ENCODE measurements around the gene RERE. TPM values are rescaled to one million over a fixed set of nuclear protein-coding genes. Genes with fewer than 3 reads are reported as not detected.

RERE gene
- total RNA-seq, 1 experiment from 2014 or later, result 40.6 TPM

- intact Hi-C loops (cut with micrococcal nuclease), result no loop called here
- H2AFZ ChIP-seq (ENCODE audit: low read depth, low read length, poor library complexity, severe bottlenecking), result no peak overlapping the region
- H3K79me2 ChIP-seq (ENCODE audit: insufficient read depth, low read length), result peaks cover 3% of the 10 kb centered on the region; the same call in 1 of the 2 replicates
- no peak for ATAC-seq
- ChIA-PET RAD21 (ENCODE audit: low non-redundant PET in 1 of 2, low total read pairs in 2 of 2, uncharacterized antibody in 2 of 2, unreplicated experiment in 2 of 2) (no interaction called here), CTCF (no interaction called here), POLR2A (no interaction called here)
- no peaks in the 10 kb centered on the region for H3K4me1 ChIP-seq (ENCODE audit: control insufficient read depth in 1 of 2, insufficient read depth in 2 of 2, low read length in 2 of 2)
- no peak overlapping the region for H3K27ac ChIP-seq (ENCODE audit: low read depth, low read length)
- no peaks in the 10 kb centered on the region for H3K27me3 ChIP-seq (ENCODE audit: insufficient read depth, low read length)
- H3K36me3 ChIP-seq (ENCODE audit: control insufficient read depth in 1 of 2, insufficient read depth in 2 of 2, low read length in 2 of 2), result no peaks in the 10 kb centered on the region
- no peak overlapping the region for H3K4me3 ChIP-seq (replicated peaks in 1 of 2; ENCODE audit: low read depth in 1 of 2, low read length in 2 of 2)
- DNase-seq (ENCODE audit: low read depth, low spot score), result no peak
- H3K9me3 ChIP-seq (ENCODE audit: control insufficient read depth in 1 of 2, insufficient read depth in 1 of 2, low read depth in 1 of 2, low read length in 2 of 2), result no peaks in the 10 kb centered on the region
- BruUV-seq (replicated peaks), result no TSS peak
- H3K4me2 ChIP-seq (ENCODE audit: low read length), result no peak overlapping the region
- no peaks in the 10 kb centered on the region for H3K9me2 ChIP-seq (ENCODE audit: insufficient read depth)
- H3K9ac ChIP-seq (ENCODE audit: low read length), result no peak overlapping the region
- no peaks in the 10 kb centered on the region for H4K20me1 ChIP-seq (ENCODE audit: insufficient read depth)
- TF ChIP-seq ELF1 (IDR thresholded peaks at IDR 0.05; ENCODE audit: borderline replicate concordance, low read depth), result no peak
- TF ChIP-seq FOSL1 (IDR thresholded peaks at IDR 0.05; ENCODE audit: low read depth), result no peak
- no peak for TF ChIP-seq CEBPB (IDR thresholded peaks at IDR 0.05; ENCODE audit: low read depth)
- no peak for TF ChIP-seq SP1 (IDR thresholded peaks at IDR 0.05; ENCODE audit: low read depth)
- no peak for TF ChIP-seq REST (IDR thresholded peaks at IDR 0.05; ENCODE audit: low read depth)
- TF ChIP-seq ZFX (IDR thresholded peaks at IDR 0.05), result no peak
Measured at GRCh38 chr1:8598783-8599182, 218.7 kb downstream of the RERE start.

DNA sequence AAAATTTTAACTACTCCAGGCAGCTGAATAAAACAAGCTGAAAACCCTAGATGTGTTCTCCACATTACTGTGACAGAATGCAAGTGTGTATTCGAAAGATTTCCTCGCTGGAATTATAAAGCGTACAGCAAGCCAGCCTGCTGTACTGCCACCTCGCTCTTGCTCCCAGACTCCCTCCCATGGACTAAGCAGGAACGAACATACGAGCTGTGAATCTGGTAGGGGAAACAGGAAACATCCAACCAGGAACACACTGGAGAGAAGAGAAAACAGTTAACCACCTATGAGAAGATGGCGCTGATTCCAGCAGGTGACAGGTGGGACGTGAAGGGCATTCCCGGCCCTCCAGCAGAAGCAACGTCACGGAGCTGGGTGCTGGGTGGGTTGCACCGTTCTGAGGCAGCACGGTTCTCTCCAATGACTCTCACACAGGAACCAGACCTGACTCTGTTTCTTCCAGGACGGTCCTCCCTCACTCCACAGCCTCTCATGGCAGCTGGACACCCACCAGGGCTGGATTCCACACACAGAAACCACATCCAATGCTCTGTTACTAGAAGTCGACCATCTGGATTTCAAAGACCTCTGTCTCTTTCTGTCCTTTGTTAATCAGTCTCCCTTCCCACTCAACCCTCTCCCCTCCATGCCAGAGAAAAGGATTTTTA lies 219.2 kb downstream of the RERE start:
- DNase-seq (ENCODE audit: low read depth, low spot score), result no peak
- no peaks in the 10 kb centered on the region for H3K9me3 ChIP-seq (ENCODE audit: control insufficient read depth in 1 of 2, insufficient read depth in 1 of 2, low read depth in 1 of 2, low read length in 2 of 2)
- BruUV-seq (replicated peaks), result no TSS peak
- no peak overlapping the region for H3K4me2 ChIP-seq (ENCODE audit: low read length)
- no peak overlapping the region for H3K27ac ChIP-seq (ENCODE audit: low read depth, low read length)
- no peaks in the 10 kb centered on the region for H3K27me3 ChIP-seq (ENCODE audit: insufficient read depth, low read length)
- no peak overlapping the region for H3K4me3 ChIP-seq (replicated peaks in 1 of 2; ENCODE audit: low read depth in 1 of 2, low read length in 2 of 2)
- no peaks in the 10 kb centered on the region for H3K4me1 ChIP-seq (ENCODE audit: control insufficient read depth in 1 of 2, insufficient read depth in 2 of 2, low read length in 2 of 2)
- no peaks in the 10 kb centered on the region for H4K20me1 ChIP-seq (ENCODE audit: insufficient read depth)
- no peak overlapping the region for H3K9ac ChIP-seq (ENCODE audit: low read length)
- intact Hi-C loops (cut with micrococcal nuclease), result no loop called here
- ChIA-PET POLR2A (no interaction called here), RAD21 (ENCODE audit: low non-redundant PET in 1 of 2, low total read pairs in 2 of 2, uncharacterized antibody in 2 of 2, unreplicated experiment in 2 of 2) (no interaction called here), CTCF (no interaction called here)
- H3K9me2 ChIP-seq (ENCODE audit: insufficient read depth), result no peaks in the 10 kb centered on the region
- peak; percentile 49; the same call in 1 of the 2 replicates for ATAC-seq
- H3K36me3 ChIP-seq (ENCODE audit: control insufficient read depth in 1 of 2, insufficient read depth in 2 of 2, low read length in 2 of 2), result no peaks in the 10 kb centered on the region
- TF ChIP-seq MAX (IDR thresholded peaks at IDR 0.05) (no peak), YY1 (IDR thresholded peaks at IDR 0.05; ENCODE audit: extremely low read depth, insufficient replicate concordance, low read depth, low read length) (no peak), SRF (IDR thresholded peaks at IDR 0.05; ENCODE audit: low read depth) (no peak), ZFX (IDR thresholded peaks at IDR 0.05) (no peak), EZH2phosphoT487 (IDR thresholded peaks at IDR 0.05; ENCODE audit: borderline replicate concordance) (no peak), ZBTB33 (IDR thresholded peaks at IDR 0.05; ENCODE audit: extremely low read depth, insufficient replicate concordance, low read length) (no peak)
- no peak overlapping the region for H2AFZ ChIP-seq (ENCODE audit: low read depth, low read length, poor library complexity, severe bottlenecking)
- H3K79me2 ChIP-seq (ENCODE audit: insufficient read depth, low read length), result peaks cover 7% of the 10 kb centered on the region; the same call in 1 of the 2 replicates
